ENCODE measurements around the gene RASEF.

GRCh38 chr9:82968816-82969215 lies 94.1 kb downstream of the RASEF start:
- TF ChIP-seq CTCF (conservative IDR thresholded peaks at IDR 0.05; ENCODE audit: low read depth, low read length) (no peak), EZH2 (IDR thresholded peaks at IDR 0.05; ENCODE audit: borderline replicate concordance, low read depth, low read length, poor library complexity, severe bottlenecking) (no peak)

Data from A673 (cell line).